ENCODE results near the gene TTC7B.

The TTC7B gene

GRCh38 chr14:90523544-90523943 is 292.7 kb downstream of the TTC7B start:
- in situ Hi-C loops (cut with HindIII; ENCODE audit: low pct_ligation_motif_present, low pct_unique_long_range_greater_than_20kb, low sequenced_read_pairs) = no loop called here
- DNase-seq = peak; percentile 64

- in situ Hi-C loops (cut with HindIII; ENCODE audit: low pct_ligation_motif_present, low pct_unique_long_range_greater_than_20kb, low sequenced_read_pairs) = no loop called here
These were observed 293.5 kb downstream of the TTC7B start for GRCh38 chr14:90522571-90523191.

GRCh38 chr14:90521930-90522483 is 294.2 kb downstream of the TTC7B start:
- in situ Hi-C loops (cut with HindIII; ENCODE audit: low pct_ligation_motif_present, low pct_unique_long_range_greater_than_20kb, low sequenced_read_pairs) = no loop called here
- DNase-seq = no peak

More at GRCh38 chr14:90522571-90523191, 293.5 kb downstream of the TTC7B start:
- peak; percentile 70 for DNase-seq

- in situ Hi-C loops (cut with HindIII; ENCODE audit: low pct_ligation_motif_present, low pct_unique_long_range_greater_than_20kb, low sequenced_read_pairs) = no loop called here
- DNase-seq = no peak
These were observed 294.9 kb downstream of the TTC7B start for GRCh38 chr14:90521084-90521929.

- in situ Hi-C loops (cut with HindIII; ENCODE audit: low pct_ligation_motif_present, low pct_unique_long_range_greater_than_20kb, low sequenced_read_pairs) = no loop called here
- no peak for DNase-seq
These were observed 295.9 kb downstream of the TTC7B start for GRCh38 chr14:90520326-90520725.

GRCh38 chr14:90519262-90519920 is 296.8 kb downstream of the TTC7B start:
- DNase-seq = no peak
- in situ Hi-C loops (cut with HindIII; ENCODE audit: low pct_ligation_motif_present, low pct_unique_long_range_greater_than_20kb, low sequenced_read_pairs) = no loop called here

- in situ Hi-C loops (cut with HindIII; ENCODE audit: low pct_ligation_motif_present, low pct_unique_long_range_greater_than_20kb, low sequenced_read_pairs) = no loop called here
- DNase-seq = peak; percentile 34
These were observed 297.3 kb downstream of the TTC7B start for GRCh38 chr14:90518941-90519256.

- no peak for DNase-seq
- in situ Hi-C loops (cut with HindIII; ENCODE audit: low pct_ligation_motif_present, low pct_unique_long_range_greater_than_20kb, low sequenced_read_pairs) = no loop called here
These were observed 297.9 kb downstream of the TTC7B start for GRCh38 chr14:90518069-90518940.

- in situ Hi-C loops (cut with HindIII; ENCODE audit: low pct_ligation_motif_present, low pct_unique_long_range_greater_than_20kb, low sequenced_read_pairs) = no loop called here
- no peak for DNase-seq
These were observed 299.0 kb downstream of the TTC7B start for GRCh38 chr14:90517076-90517841.

- no peak for DNase-seq
- in situ Hi-C loops (cut with HindIII; ENCODE audit: low pct_ligation_motif_present, low pct_unique_long_range_greater_than_20kb, low sequenced_read_pairs) = no loop called here
These were observed 301.7 kb downstream of the TTC7B start for GRCh38 chr14:90514566-90514965.

GRCh38 chr14:90514015-90514398 is 302.2 kb downstream of the TTC7B start:
- no peak for DNase-seq
- in situ Hi-C loops (cut with HindIII; ENCODE audit: low pct_ligation_motif_present, low pct_unique_long_range_greater_than_20kb, low sequenced_read_pairs) = no loop called here

- in situ Hi-C loops (cut with HindIII; ENCODE audit: low pct_ligation_motif_present, low pct_unique_long_range_greater_than_20kb, low sequenced_read_pairs) = no loop called here
- no peak for DNase-seq
These were observed 302.8 kb downstream of the TTC7B start for GRCh38 chr14:90513161-90514014.

GRCh38 chr14:90512329-90512991 is 303.8 kb downstream of the TTC7B start:
- in situ Hi-C loops (cut with HindIII; ENCODE audit: low pct_ligation_motif_present, low pct_unique_long_range_greater_than_20kb, low sequenced_read_pairs) = no loop called here
- no peak for DNase-seq

GRCh38 chr14:90511795-90512328 is 304.4 kb downstream of the TTC7B start:
- in situ Hi-C loops (cut with HindIII; ENCODE audit: low pct_ligation_motif_present, low pct_unique_long_range_greater_than_20kb, low sequenced_read_pairs) = no loop called here
- no peak for DNase-seq

- DNase-seq = no peak
- in situ Hi-C loops (cut with HindIII; ENCODE audit: low pct_ligation_motif_present, low pct_unique_long_range_greater_than_20kb, low sequenced_read_pairs) = no loop called here
These were observed 305.0 kb downstream of the TTC7B start for GRCh38 chr14:90511252-90511651.

- DNase-seq = no peak
- in situ Hi-C loops (cut with HindIII; ENCODE audit: low pct_ligation_motif_present, low pct_unique_long_range_greater_than_20kb, low sequenced_read_pairs) = no loop called here
These were observed 306.1 kb downstream of the TTC7B start for GRCh38 chr14:90510159-90510558.
